HG02870 (cell line): ENCODE results near the gene LMNTD2.

Experiments
- ATAC-seq: cut with Tn5 transposase; IDR thresholded peaks from one replicate; pipeline ENCODE4 v1.9.1; 2021; ENCODE audit warnings: mild to moderate bottlenecking, moderate library complexity; ENCODE audit not compliant: unreplicated experiment

The LMNTD2 gene

DNA sequence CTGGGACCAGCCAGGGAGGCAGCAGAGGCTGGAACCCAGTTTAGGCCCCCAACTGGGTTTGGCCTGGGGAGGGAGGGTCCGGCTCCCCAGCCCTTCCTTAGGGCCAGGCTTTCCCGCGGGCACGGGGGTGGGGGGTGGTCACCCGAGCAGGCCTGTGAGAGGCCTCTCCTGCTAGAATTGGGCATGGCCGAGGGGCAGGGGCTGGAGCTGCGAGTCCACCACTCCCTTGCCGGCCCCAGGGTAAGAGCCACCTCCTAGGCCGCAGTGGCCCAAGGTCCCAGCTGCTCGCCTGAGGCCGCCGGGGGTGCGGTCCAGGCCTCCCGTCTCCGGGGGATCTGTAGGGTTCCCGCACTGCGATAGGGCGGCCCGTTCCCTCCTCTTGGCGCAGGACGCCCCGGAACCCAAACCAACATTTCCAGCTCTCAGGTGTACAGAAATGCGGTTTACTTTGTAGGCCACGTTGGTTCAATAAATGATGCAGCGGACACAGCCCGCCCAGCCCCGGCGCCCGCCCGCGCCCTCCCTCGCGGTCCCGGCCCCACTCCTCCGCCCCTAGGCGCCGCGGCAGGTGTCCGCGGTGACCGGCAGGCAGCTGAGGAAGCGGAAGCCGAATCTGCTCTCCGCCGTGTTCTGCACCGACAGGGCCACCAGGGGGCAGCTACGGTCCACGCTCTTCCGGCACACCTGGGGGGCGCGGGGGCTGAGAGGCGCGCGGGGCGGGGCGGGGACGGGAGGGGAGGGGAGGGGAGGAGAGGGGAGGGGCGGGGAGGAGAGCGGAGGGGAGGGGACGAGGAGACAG lies 5.9 kb downstream of the LMNTD2 start:
- ATAC-seq = peak; percentile 59

DNA sequence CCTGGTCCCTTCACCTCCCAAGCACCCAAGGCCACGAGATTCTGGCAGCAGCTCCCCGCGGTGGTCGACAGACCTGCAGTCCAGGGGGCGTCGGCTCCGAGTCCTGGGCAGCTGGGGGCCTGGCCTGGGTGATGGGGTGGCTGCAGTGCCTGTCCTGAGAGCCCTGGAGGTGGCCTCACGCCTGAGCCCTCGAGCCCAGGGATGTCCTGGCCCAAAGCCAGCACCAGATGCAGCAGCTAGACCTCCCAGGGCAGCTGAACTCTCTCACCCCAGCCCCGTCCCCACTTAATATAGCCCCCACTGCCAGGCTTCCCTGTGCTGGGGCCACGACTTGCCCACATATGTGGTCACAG lies 6.6 kb downstream of the LMNTD2 start:
- no peak for ATAC-seq

DNA sequence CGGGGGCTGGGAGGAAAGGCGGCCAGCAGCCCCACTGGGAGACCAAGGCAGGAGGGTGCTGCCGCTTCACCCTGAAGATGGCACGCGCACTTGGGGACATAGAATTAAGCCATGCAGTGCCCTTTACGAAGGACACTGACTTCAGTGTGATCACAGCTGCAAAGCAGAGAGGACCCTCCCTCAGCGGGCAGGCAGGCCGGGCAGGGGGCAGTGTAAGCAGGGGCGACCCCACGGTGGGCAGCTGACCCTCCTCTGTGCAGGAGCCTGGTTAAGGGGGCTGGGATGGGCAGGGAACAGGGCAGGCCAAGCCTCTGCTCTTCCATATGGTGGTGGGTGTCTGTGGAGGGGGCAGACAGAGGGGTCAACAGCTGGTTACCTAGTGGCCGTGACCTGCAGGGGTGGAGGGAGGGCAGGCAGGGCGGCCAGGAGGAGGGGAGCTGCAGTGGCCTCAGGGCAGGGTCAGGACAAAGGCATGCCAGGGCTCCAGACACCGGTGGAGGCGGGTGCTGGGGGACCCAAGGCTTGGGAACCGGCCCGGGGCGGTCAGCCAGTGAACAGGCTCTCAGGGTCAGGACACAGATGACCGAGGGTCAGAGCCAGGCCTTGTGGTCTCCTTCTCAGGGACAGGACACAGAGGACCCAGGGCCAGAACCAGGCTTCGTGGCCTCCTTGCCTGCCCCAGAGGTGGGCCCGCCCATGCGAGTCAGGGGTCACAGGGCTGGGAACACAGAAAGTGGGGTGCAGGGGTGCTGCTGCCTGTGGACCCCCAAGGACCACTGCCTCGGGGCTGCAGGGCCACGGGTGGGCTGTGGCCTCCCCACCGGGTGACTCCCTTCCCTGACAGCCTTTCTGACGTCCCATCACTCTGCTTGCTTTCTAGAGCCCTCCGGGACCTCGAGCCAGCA lies 7.2 kb downstream of the LMNTD2 start:
- no peak for ATAC-seq

DNA sequence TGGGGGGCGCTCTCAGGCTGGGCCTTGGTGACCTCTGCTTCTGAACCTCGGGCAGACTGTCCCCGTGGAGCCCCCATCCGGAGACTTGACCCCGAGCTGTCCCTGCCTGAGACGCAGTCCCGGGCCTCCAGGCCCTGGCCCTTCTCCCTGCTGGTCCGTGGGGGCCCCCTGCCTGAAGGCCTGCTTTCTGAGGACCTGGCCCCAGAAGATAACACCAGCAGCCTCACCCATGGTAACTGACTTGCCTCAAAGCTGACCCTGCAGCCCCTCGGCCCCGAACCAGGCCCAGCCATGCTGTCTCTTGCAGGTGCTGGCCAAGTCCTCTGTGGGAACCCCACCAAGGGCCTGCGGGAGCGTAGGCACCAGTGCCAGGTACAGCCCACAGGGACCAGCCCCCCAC lies 8.9 kb downstream of the LMNTD2 start:
- ATAC-seq = no peak

DNA sequence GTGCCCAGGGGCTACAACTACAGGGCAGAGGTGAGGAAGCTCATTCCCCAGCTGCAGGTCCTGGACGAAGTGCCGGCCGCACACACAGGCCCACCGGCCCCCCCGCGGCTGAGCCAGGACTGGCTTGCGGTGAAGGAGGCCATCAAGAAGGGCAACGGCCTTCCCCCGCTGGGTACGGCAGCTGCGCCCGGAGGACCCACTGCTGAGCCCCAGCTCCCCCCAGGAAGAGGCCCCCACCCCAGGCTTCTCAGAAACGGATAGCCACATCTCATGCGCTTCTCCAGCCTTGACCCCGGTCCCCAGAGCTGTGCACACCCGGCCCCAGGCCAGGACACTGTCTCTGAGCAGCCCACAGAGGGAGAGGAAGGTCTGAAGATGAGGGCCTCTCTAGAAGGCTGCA lies 9.4 kb downstream of the LMNTD2 start:
- ATAC-seq = no peak

DNA sequence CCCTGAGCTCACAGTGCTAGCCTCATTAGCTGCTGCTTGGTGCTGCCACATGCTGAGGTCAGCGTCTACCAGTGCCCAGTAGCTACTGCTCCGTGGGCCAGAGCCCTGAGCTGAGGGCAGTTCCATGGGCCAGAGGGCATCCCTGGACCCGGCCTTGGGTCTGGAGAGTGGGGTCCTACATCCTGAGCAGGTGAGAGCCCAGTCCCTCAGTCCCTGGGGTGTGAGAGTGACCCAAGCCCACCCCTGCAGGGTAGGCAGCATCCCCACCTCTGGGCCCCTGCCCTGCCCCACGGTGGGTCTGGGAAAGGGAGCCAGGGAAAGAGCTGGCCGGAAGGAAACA lies 9.8 kb downstream of the LMNTD2 start:
- no peak for ATAC-seq

DNA sequence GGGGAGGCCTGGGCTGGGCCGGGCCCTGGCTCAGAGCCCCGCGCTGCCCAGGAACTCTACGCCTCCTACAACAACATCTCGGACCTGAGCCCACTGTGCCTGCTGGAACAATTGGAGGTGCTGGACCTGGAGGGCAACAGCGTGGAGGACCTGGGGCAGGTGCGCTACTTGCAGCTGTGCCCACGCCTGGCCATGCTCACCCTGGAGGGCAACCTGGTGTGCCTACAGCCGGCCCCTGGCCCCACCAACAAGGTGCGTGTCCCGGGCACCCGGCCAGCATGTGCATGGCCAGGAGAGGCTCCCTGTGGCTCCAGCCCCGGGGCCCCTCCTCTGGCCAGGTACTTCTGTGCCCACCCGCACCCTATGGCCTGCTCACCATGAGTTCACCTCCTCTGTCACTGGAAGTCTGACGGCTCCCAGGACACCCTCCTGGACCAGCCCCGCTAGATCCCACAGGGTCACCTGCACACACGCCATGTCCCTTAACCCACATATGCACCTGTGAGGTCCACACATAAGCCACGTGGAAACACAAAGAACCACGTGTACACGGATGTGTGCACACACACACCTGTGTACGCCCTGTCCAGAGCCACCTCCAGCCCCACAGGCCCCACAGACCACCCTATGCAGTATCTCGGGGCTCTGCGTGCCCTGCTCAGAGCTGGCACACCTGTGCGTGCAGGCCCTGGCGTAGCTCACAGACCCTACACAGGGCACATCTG lies 10.4 kb downstream of the LMNTD2 start:
- ATAC-seq = no peak

DNA sequence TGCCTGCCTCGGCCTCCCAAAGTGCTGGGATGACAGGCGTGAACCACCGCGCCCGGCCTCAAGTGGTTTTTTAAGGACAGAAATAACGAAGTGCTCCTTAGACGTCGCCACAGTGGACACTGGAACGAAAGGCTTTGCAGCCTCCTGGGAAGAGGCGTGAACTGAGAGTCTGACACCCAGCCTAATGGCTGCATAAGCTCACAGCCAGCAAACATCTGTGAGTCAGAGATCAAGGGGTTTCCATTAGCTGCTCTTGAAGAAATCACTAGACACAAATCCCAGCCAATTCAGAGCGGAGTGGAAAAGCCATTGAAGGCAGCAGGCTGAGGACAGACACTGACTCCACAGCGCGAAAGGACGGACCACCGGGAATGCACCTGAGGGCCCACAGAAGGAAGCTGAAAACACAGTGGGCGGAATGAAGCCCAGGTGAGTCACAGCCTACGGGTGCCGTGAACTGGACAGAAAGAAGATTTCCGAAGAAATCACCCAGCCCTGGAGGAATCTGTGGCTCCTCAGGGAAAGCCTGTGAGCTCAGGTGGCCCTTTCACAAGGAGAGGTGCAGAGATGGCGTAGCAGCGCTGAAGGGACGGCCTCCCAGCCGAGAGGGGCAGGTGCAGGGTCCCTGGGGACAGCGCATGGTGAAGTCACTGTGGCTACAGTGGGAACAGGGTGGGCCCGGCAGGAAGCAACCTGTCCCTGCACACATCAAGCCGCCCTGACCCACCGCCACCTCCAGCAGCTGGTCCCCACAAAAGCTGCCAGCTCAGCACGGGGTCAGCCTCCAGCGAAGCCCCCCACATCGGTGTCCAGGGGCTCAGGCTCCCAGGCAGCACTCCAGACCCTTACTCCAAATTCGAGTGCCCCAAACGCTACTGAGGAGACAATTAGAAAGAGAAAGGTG lies 11.6 kb downstream of the LMNTD2 start:
- ATAC-seq = no peak

DNA sequence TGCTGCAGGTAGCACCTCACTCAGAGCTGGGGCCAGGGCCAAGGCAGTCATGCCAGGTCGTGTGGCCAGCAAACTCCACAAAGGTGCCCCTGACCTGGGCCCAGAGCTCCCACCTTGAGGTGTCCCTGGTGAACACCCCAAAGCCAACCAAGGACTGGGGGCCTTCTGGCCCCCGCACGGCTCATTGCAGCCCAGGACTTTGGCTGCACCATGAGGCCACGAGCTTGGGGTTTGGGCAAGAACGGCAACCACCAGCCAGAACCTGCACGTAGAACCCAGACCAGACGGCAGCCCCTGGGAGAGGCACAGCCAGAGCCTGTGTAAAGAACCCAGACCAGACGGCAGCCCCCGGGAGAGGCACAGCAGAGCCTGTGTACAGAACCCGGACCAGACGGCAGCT lies 15.4 kb downstream of the LMNTD2 start:
- no peak for ATAC-seq

DNA sequence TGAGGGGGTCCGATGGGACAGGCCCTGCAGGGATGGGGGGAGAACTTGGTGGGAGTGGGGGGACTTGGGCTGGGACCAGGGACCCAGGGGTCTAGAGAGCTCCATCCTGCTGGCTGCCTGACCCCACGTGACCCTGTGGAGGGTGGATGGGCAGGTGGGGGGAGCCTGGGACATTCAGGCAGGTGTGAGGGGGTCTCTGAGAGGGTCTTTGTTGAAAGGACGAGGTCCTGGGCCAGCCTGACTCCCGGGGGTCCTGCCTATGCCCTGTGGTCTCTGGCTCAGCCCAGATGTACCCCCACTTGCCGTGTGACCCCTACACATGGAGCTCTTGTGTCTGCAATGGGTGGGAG lies 15.7 kb downstream of the LMNTD2 start:
- no peak for ATAC-seq

DNA sequence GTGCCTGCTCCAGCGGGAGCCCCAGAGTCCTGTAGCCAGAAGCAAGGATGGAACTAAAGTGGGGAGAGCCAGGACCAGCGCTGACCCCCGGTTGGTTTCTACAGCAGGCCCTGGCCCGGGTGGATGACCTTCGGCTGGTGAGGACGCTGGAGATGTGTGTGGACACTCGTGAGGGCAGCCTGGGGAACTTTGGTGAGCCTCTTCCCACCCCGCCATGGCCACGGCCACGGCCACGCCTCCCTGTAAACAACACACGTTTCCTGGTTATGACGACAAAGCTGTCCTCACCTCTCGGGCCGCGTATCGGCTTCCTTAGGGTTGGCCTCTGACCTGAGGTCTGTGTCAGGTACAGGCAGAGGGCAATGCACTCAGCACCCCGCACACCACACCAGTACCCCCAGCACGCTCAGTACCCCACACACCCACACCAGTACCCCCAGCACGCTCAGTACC lies 19.1 kb downstream of the LMNTD2 start:
- ATAC-seq = no peak

DNA sequence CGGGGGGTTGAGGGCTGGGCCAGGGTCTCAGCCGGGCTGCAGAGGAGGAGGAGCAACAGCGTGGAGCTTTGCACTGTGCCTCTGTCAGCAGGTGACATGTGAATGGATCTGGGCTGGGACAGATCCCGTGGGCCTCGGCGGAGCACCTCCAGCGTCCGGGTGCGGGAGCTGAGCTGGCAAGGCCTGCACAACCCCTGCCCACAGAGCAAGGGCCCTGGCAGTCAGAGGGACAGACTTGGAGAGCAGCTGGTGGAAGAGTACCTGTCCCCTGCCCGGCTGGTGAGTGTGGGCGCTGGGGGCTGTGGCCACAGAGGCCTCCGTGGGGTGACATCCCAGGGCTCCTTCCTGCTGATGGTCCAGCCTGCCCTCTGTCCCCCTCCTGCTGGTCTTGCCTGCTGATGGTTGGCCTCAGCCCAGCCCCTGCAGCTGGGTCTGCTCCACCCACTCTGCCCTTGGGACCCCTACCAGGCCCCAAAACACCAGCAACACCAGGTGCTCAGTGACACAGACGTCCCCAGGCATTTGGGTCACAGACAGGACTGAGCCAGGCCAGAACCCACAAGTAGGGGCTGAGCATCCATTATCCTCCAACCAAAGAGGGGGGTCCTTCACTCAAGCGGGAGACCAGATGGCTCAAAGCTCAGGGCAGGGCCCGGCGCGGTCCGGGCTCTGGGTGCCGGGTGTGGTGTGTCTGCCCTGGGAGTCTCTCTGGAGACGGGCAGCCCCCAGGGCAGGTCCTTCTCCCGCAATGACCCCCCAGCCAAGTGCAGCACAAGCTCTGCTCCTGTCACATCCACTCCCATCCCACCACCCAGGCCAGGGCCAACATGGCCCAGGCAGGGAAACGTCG lies 19.7 kb downstream of the LMNTD2 start:
- no peak for ATAC-seq

DNA sequence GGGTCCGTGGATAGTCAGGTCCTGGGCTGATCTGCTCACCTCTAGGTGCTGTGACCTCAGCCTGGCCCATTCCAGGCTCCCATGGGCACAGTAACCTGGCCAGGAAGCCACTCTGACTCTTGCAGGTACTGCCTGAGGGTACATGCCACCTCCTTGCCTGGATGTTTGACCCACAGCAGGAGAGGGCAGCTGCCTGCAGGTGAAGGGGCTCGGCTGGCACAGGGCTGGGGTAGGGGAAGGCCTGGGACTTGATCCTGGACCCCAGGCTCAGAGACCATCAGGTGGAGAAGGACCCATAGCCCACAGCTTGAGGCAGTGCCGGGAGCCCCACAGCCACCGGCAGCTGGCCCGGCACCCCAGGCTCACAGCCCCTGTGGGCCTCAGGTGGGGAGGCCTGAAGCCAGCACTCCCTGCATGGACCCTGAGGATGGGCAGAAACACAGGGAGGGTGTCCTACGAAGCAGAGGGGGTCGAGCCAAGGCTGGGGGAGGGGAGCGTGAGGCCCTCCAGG lies 20.5 kb downstream of the LMNTD2 start:
- ATAC-seq = no peak

DNA sequence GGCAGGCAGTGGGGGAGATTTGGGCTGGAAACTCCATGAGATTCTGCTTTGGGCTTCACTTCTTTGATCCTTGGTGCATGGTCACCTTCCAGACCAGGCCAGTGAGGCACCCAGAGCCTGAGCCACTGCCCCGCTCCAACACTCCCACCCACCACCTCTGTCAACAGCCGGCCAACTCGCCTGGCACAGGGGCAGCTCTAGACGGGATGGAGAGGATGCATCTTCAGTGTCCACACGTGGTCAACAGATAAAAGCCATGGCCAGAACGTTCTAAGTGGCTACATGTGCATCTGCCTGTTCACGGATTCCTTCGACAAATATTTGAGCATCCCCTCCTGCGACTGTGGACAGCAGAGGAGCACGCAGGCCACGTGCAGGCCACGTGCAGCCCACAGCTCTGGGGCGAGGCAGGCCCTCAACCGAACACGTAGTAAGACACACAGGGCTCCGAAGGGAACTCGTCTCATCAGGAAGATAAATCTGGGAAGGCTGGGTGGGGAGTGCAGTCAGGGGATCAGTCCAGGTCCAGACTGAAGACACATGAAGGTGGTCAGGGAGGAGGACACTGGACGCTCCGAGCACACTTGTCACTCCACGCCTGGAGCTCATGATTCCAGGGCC lies 22.0 kb downstream of the LMNTD2 start:
- ATAC-seq = no peak

DNA sequence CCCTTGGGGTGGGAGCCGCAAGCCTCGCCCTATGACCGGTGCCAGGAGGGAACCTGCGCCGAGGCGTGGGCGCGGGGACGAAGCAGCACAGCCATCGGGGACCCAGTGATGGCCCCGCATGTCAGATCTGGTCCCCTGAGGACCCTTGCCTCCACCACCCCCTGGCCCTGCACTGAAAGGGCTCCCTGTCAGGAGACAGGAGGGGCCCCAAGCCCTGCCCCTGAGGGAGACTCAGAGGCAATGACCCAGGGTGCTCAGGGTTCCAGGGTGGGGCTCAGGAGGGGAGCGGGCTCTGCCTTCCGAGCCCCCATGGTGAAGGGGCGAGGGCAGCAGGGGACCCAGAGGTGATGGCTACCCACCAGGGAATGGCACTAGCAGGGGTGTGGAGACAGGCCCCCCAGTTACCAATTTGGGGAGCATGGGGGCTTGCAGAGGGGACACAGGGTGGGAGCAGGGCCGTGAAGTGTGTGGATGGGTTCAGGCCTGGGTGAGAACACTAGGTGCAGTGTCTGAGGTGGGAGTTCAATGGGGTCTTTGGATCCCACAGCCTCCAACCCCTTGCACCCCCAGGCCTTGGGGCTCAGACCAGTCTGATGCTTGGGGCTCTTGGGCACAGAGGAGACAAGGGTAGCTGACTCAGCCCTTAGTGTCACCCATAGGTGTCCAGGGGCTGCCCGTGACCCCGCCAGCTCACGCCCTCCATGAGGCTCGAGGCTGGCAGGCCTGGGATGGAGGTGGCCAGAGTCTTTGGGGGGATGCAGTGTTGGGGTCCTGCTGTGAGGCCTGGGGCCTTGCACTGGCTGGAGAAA lies 22.7 kb downstream of the LMNTD2 start:
- no peak for ATAC-seq

DNA sequence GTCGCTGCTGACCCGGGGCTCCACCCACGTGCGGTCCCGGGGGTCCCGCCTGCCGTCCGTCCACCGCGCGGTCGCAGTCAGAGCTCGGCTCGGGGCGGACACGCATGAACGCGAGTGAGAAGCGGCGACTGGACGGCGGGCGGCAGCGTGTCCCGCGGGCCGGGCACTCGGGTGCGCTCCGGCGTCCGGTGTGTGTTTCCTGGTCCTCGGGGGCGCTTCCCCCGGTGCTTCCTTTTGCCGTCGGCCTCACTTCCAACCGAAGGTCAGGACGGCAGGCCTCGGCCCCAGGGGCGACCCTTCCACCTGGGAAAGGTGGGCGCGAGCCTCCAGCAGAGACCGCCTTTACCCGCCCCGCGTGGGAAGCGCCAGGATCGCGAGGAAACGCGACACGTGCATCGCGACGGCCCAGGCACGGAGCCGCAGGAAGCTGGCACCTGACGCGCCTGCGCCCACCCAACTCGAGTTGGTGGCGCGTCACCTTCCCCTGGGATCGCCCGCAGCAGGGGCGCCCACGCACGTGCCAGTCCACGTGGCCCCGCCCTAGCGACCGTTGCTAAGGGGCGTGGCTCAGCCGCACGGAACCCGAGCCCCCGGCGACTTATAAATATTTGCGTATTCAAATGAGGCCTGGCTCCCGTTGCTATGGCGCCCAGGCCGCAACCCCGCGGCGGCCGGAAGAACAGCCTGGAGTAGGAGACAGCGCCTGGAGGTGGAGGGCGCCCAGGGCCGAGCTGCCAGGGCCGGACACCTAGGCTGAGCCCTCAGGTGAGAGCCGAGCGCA lies 23.5 kb downstream of the LMNTD2 start, which contains the start of gene LRRC56:
TSS of gene LRRC56 (plus strand) at position 687 of the 781 bp plus-strand sequence. CDS start 3,158 bp downstream, outside the sequence.
- peak; percentile 49 for ATAC-seq
